PC-9 (cell line): ENCODE measurements around the gene BTBD17. TPM values are rescaled to one million over a fixed set of nuclear protein-coding genes. Genes with fewer than 3 reads are reported as not detected.

Experiments
- BruUV-seq: library from RNA; stranded (reverse); fragments of 400-500 nt; replicated peaks from 2 replicates; lab custom pipeline; 2021; lab: Mats Ljungman, UMichigan
- CTCF ChIA-PET: fragments of 300-600 bp; sonication (Branson Sonifier 250); formaldehyde crosslinking; loops from one replicate; lab custom pipeline; 2022; ENCODE audit warnings: antibody characterized with exemption; lab: Charles Lee
- POLR2A ChIA-PET: fragments of 300-600 bp; sonication (Branson Sonifier 250); formaldehyde crosslinking; loops from one replicate; lab custom pipeline; 2022; ENCODE audit warnings: antibody characterized with exemption; ENCODE audit not compliant: unreplicated experiment; lab: Charles Lee
- DNase-seq, 2 experiments: peaks; one replicate each; pipeline versions ENCODE4 v3.0.0 to v3.0.0-alpha.2; 2015 to 2022; ENCODE audit warnings: mixed read lengths in 1 of 2
- H2AFZ ChIP-seq: fragments of 200-600 bp; sonication (generic); 2 replicates; pipeline ENCODE4 v1.8.1; 2017; ENCODE audit warnings: antibody characterized with exemption
- H3F3A ChIP-seq: fragments of 200-600 bp; sonication (generic); 2 replicates; pipeline ENCODE4 v1.8.1; 2017; ENCODE audit warnings: antibody characterized with exemption, mild to moderate bottlenecking, low read depth; ENCODE audit not compliant: insufficient read depth
- H3K27ac ChIP-seq: fragments of 200-600 bp; sonication (generic); 2 replicates; pipeline ENCODE4 v1.6.1; 2016; ENCODE audit warnings: mixed run types
- H3K27me3 ChIP-seq: fragments of 200-600 bp; sonication (generic); 2 replicates; pipeline ENCODE4 v1.6.1; 2016; ENCODE audit warnings: low read depth, mixed run types; ENCODE audit not compliant: insufficient read depth
- H3K36me3 ChIP-seq: fragments of 200-600 bp; sonication (generic); 2 replicates; pipeline ENCODE4 v1.6.1; 2016; ENCODE audit warnings: low read depth, mixed run types
- H3K4me1 ChIP-seq: fragments of 200-600 bp; sonication (generic); replicated peaks from 2 replicates; pipeline ENCODE4 v1.6.1; 2016; ENCODE audit warnings: mixed run types; ENCODE audit not compliant: insufficient read depth
- H3K4me2 ChIP-seq: fragments of 200-600 bp; sonication (generic); 2 replicates; pipeline ENCODE4 v1.6.1; 2017; ENCODE audit warnings: mixed run types
- H3K4me3 ChIP-seq: fragments of 200-600 bp; sonication (generic); 2 replicates; pipeline ENCODE4 v1.6.1; 2016; ENCODE audit warnings: mixed run types
- H3K79me2 ChIP-seq: fragments of 200-600 bp; sonication (generic); 2 replicates; pipeline ENCODE4 v1.6.1; 2017; ENCODE audit warnings: low read depth, mixed run types
- H3K9me2 ChIP-seq: fragments of 200-600 bp; sonication (generic); 2 replicates; pipeline ENCODE4 v1.8.1; 2017; ENCODE audit warnings: mild to moderate bottlenecking; ENCODE audit not compliant: insufficient read depth
- H3K9me3 ChIP-seq: fragments of 200-600 bp; sonication (generic); 2 replicates; pipeline ENCODE4 v1.8.1; 2016; ENCODE audit warnings: low read depth; ENCODE audit not compliant: insufficient read depth
- H4K20me1 ChIP-seq: fragments of 200-600 bp; sonication (generic); 2 replicates; pipeline ENCODE4 v1.8.1; 2017; ENCODE audit not compliant: insufficient read depth
- EZH2 ChIP-seq: fragments of 200-600 bp; sonication (generic); IDR thresholded peaks from 2 replicates; pipeline ENCODE4 v1.8.0; 2017; ENCODE audit warnings: antibody characterized with exemption, low read depth
- intact Hi-C: fragments of 100-400 bp; cut with micrococcal nuclease; formaldehyde crosslinking; loops from one replicate; pipeline ENCODE4 v1.10.0; 2022; ENCODE audit not compliant: unreplicated experiment
- total RNA-seq: library from RNA; stranded (reverse); gene quantifications from 2 replicates; pipeline ENCODE4 v1.2.3, GENCODE V29; 2021
- TF ChIP-seq, protein P1 (sequence below): fragments of 200-600 bp; sonication (generic); conservative IDR thresholded peaks from 2 replicates; pipeline ENCODE4 v1.6.1; 2017; ENCODE audit warnings: mixed run types, antibody characterized with exemption, mild to moderate bottlenecking, moderate library complexity

The BTBD17 gene
- total RNA-seq, 1 experiment from 2014 or later: not detected

GRCh38 chr17:74359916-74360315 lies 1.8 kb downstream of the BTBD17 start:
- Histone ChIP-seq H3K9me3 (no peaks in the 10 kb centered on the region), H3K4me2 (no peak overlapping the region), H3K36me3 (no peaks in the 10 kb centered on the region), H3K27ac (no peak overlapping the region), H2AFZ (no peak overlapping the region), H3K9me2 (no peaks in the 10 kb centered on the region), H3K4me3 (no peak overlapping the region), H3K27me3 (peaks cover 74% of the 10 kb centered on the region), H4K20me1 (no peaks in the 10 kb centered on the region), H3F3A (no peaks in the 10 kb centered on the region), H3K4me1 (no peaks in the 10 kb centered on the region), H3K79me2 (no peaks in the 10 kb centered on the region)
- BruUV-seq: no TSS peak
- no peak for TF ChIP-seq EZH2
- TF ChIP-seq, protein P1, sequence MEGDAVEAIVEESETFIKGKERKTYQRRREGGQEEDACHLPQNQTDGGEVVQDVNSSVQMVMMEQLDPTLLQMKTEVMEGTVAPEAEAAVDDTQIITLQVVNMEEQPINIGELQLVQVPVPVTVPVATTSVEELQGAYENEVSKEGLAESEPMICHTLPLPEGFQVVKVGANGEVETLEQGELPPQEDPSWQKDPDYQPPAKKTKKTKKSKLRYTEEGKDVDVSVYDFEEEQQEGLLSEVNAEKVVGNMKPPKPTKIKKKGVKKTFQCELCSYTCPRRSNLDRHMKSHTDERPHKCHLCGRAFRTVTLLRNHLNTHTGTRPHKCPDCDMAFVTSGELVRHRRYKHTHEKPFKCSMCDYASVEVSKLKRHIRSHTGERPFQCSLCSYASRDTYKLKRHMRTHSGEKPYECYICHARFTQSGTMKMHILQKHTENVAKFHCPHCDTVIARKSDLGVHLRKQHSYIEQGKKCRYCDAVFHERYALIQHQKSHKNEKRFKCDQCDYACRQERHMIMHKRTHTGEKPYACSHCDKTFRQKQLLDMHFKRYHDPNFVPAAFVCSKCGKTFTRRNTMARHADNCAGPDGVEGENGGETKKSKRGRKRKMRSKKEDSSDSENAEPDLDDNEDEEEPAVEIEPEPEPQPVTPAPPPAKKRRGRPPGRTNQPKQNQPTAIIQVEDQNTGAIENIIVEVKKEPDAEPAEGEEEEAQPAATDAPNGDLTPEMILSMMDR: no peak
- ChIA-PET POLR2A (interaction anchor here (0.6 kb wide), 1 partner anchor 143 kb away, joined by 3 read pairs; no protein-coding TSS in a partner anchor), CTCF (interaction anchor here (0.7 kb wide), 1 partner anchor 121 kb away, joined by 3 read pairs; no protein-coding TSS in a partner anchor)
- no peak for DNase-seq
- intact Hi-C loops: loop anchor here (5.0 kb wide), 1 partner anchor 58 kb away; no protein-coding TSS in a partner anchor

- POLR2A ChIA-PET: no interaction called here
- no peaks in the 10 kb centered on the region for H4K20me1 ChIP-seq
- no peaks in the 10 kb centered on the region for H3K4me1 ChIP-seq
- H3K4me3 ChIP-seq: no peak overlapping the region
- CTCF ChIA-PET: no interaction called here
- TF ChIP-seq EZH2: no peak
- TF ChIP-seq, protein P1: no peak
- BruUV-seq: no TSS peak
- H3K36me3 ChIP-seq: no peaks in the 10 kb centered on the region
- no peaks in the 10 kb centered on the region for H3F3A ChIP-seq
- DNase-seq: no peak
- no peaks in the 10 kb centered on the region for H3K79me2 ChIP-seq
- intact Hi-C loops: no loop called here
- H3K9me3 ChIP-seq: no peaks in the 10 kb centered on the region
- no peaks in the 10 kb centered on the region for H3K9me2 ChIP-seq
- H2AFZ ChIP-seq: no peak overlapping the region
- H3K27me3 ChIP-seq: peaks cover 78% of the 10 kb centered on the region
- no peak overlapping the region for H3K27ac ChIP-seq
- no peak overlapping the region for H3K4me2 ChIP-seq
These were observed 3.0 kb downstream of the BTBD17 start for GRCh38 chr17:74358697-74359096.

- Histone ChIP-seq H3K27me3 (peaks cover 78% of the 10 kb centered on the region), H2AFZ (no peak overlapping the region), H3K4me1 (no peaks in the 10 kb centered on the region), H3K9me2 (no peaks in the 10 kb centered on the region), H3K36me3 (no peaks in the 10 kb centered on the region), H3K4me2 (no peak overlapping the region), H3K4me3 (no peak overlapping the region), H3F3A (no peaks in the 10 kb centered on the region), H3K9me3 (no peaks in the 10 kb centered on the region), H4K20me1 (no peaks in the 10 kb centered on the region), H3K27ac (no peak overlapping the region), H3K79me2 (no peaks in the 10 kb centered on the region)
- CTCF ChIA-PET: interaction anchor here (0.6 kb wide), 1 partner anchor 151 kb away, joined by 11 read pairs; no protein-coding TSS in a partner anchor
- TF ChIP-seq, protein P1: no peak
- no peak for TF ChIP-seq EZH2
- DNase-seq: no peak
- POLR2A ChIA-PET: no interaction called here
- intact Hi-C loops: no loop called here
- no TSS peak for BruUV-seq
These were observed 4.2 kb downstream of the BTBD17 start for GRCh38 chr17:74357466-74357809.
